CD4-positive, alpha-beta T cell treated with Interferon alpha-2 for 1 hour (primary cell): ENCODE data around the gene ANP32A.
A peak's percentile ranks its signal among the peaks of the same experiment; 100 is the strongest.
"Not testable (repeated sequence)": the region's sequence is repeated elsewhere in the genome, so short reads cannot be mapped to it uniquely, and the experiment has no call there.

Experiments
- DNase-seq, 2 donors: peaks; one replicate each; pipeline ENCODE4 v3.0.0-alpha.2; 2020 to 2022

The ANP32A gene

GRCh38 chr15:68781766-68782588 is 38.7 kb downstream of the ANP32A start:
- DNase-seq: peak in 1 of 2 donors; percentile 39

DNA sequence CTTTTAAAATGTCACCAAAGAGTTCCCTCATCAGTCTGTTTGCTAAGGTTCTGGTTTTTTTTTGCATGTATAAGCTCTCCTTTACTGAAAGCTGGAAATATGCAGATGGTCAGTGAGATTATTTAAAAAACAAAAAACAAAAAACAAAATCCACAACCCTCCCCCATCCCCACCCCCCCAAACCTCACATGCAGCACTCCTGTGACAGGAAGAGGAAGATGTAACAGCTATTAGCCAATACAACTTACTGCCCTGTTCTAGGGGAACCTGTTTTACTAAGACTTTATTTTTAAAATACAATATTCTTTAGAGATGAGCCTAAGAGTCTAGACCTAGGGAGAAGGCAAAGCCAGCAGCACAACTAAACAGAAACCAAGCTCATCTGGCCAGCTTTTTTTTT is 39.5 kb downstream of the ANP32A start:
- DNase-seq: no peak

GRCh38 chr15:68778876-68779275 is 41.8 kb downstream of the ANP32A start:
- DNase-seq: no peak

DNA sequence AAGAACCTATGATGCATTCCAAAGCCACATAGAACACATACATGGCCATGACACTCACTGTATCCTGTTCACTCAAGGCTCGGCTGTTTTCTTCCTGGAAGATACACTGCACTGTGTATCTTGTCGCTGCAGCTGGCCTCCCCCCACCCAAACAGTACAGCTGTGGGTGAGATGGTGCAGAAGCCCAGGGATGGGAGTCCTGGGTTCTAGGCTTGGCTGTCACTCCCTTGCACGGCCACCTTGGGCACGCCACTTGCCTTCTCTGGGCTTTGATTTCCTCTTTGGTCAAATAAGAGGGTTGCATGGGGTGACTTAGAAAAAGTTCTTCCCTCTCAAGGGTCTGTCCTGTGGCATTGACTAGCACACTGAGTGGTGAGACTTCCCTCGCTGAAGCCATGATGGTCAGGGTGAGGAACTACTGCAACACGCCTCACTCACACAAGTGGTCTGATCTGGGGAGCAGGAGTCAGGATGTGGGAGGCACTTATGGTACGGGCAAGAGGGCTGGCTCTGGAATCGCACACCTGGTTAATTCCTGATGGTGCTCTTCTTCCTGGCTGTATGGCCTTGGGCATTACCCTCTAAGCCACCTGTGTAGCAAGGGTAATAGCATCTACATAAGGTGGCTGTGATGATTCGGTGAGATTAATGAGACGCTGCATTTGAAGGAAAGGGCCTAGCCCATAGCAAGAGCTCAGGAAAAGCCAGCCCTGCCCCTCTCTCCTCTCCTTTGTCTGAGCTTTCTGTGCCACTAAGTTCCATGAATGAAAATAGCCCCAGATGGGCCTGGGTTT is 44.0 kb downstream of the ANP32A start:
- DNase-seq: no peak

DNA sequence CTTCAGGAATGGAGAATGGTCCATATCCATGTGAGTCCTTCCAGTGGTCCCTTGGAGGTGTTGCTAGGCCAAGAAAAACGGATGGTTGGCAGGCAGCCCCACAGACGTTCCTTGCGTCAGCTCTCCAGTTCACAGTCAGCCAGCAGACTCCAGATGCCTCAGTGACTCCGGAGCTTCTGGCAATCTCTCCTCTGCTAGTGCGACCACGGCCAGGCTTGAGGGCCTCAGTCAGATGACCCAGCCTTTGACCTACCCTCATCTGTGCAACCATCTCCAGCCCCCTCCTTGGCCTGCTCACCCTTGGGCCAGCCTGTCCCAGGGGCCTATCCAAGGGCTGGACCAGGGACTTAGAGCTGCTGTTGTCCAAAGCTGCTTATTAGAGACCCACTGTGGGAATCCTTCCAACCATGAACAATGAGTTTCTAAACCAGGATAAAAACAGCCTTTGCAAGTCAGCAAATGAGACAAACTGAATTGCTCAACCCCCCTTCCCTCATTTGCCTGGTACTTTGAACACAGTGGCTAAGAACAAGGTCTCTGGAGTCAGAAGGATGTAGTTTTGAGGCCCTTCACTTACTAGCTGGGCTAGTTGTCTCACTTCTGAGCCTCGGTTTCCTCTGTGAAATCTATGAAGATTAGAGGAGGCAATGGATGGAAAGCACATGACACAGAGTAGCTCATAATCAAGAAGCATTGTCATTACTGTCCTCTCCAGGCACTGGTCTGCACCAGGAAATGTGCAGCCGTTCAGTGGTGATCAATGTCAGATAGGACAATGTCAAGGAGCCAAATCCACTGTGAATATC is 44.8 kb downstream of the ANP32A start:
- no peak for DNase-seq

DNA sequence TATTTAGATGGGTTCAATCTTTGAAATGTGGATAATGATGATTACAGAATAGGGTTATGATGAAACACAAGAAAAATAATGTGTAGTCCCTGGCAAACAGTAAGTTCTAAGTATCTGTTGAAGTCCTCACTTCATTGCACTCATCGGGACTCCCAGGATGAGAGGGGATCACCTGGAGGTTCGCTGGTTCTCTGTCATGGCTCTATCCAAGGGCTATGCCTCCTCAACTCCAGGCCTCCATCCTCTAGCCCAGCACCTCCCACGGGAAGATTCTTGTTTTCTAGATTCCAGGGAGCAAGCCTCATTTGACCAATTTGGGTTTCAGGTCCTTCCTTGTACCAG is 45.5 kb downstream of the ANP32A start:
- DNase-seq: no peak

DNA sequence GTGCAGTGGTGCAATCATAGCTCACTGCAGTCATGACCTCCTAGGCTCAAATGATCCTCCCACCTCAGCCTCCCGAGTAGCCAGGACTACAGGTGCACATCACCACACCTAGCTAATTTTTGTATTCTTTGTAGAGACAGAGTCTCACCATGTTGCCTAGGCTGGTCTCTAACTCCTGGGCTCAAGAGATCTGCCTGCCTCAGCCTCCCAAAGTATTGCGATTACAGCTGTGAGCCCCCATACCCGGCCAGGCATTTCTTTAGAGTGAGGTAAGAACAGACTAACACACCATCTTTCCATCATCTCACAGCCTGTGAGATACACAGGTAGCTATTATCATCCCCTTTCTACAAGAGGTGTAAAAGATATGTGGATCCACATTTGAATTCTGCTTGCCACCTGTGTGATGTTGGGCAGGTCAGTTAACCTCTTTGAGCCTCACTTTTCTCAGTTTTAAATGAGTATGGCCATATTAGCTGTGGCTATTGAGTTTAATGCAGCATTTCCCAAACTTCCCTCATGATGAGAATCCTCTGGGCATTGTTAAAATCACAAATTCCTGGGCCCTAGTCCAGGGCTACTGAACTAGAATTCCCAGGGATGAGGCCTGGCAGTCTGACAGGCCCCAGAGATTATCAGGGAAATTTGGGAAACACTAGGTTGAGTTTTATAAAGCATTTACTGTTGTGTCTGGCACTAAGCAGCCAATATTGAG is 46.0 kb downstream of the ANP32A start:
- DNase-seq: no peak

DNA sequence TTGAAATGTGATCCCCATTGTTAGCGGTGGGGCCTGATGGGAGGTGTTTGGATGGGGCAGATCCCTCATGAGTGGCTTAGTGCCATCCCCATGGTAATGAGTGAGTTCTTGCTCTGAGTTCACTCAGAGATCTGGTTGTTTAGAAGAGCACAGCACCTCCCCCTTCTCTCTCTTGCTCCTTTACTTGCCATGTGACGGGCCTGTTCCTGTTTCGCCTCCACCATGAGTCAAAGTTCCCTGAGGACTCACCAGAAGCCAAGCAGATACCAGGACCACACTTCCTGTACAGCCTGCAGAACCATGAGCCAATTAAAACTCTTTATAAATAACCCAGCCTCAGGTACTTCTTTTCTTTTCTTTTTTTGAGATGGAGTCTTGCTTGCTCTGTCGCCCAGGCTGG is 46.6 kb downstream of the ANP32A start:
- DNase-seq: no peak

DNA sequence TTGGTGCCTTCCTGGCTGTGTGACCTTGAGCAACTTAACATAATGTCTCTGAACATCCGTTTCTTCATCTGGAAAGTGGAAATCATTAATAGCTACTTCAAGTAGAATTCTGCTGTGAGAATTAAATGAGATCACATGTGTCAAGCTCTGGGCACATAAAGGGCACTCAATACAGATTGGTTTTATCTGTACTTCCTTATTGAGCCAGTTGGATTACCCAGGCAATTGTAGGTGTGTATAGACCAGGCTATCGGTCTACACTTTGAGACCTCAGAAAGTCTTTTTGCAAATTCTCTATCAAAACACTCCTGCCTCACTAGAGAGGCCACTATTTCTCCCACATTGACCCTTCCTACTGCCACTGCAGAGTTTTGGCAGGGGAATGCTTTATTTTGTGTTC is 47.7 kb downstream of the ANP32A start:
- DNase-seq: no peak

GRCh38 chr15:68770216-68770615 is 50.5 kb downstream of the ANP32A start:
- DNase-seq: no peak

DNA sequence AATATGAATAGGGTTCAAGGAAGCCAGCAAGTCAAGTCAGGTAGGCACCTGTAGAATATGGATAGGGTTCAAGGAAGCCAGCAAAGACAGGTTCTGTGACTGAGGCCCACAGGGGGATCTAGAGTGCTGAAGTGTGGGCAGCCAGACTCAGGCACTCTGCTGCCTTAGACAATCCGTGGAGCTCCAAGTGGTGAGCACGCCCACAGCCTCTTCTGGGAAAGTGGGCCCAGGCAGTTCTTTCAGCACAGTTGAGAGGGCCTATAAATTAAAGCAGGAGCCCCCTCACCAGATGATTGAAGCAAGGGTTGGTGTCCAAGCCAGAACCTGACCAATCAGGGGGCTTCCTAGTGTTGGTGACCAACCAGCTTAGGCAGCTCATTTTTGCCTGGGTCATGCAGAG is 51.0 kb downstream of the ANP32A start:
- DNase-seq: no peak

GRCh38 chr15:68768321-68768720 is 52.4 kb downstream of the ANP32A start:
- DNase-seq: no peak

DNA sequence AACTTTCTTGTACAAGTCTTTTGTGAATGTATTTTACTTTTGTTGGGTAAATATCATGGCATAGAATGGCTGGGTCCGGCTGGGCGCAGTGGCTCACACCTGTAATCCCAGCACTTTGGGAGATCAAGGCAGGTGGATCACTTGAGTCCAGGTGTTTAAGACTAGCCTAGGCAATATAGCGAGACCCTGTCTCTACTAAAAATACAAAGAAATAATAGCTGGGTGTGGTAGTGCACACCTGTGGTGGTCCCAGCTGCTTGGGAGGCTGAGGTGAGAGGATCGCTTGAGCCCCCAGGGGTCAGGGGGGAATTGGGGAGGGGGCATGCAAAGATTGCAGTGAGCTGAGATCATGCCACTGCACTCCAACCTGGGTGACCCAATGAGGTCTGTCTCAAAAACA is 52.9 kb downstream of the ANP32A start:
- no peak for DNase-seq

DNA sequence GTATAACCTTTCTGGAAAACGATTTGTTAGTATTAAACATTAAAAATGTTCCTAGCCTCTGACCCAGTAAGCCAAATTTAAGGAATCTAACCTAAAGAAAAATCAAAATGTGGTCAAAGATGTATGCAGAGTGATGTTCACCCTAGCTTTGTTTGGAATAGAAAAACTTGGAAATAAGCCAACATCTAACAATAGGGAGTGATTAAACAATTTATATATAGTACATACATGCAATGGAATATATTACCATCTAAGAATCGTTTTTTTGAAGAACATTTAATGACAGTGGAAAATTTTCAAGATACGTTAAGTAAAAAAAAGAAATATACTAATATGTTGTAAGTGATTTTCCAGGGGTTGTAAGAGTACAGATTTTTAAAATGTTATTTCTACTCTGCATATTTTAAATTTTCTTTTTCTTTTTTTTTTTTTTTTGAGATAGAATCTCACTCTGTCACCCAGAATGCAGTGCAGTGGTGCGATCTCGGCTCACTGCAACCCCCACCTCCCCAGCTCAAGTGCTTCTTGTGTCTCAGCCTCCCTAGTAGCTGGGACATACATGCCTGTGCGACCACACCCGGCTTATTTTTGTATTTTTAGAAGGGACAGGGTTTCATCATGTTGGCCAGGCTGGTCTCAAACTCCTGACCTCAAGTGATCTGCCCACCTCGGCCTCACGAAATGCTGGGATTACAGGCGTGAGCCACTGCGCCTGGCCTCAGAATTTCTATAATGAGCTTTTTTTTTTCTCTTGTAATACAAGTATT is 54.9 kb downstream of the ANP32A start:
- DNase-seq: no peak

DNA sequence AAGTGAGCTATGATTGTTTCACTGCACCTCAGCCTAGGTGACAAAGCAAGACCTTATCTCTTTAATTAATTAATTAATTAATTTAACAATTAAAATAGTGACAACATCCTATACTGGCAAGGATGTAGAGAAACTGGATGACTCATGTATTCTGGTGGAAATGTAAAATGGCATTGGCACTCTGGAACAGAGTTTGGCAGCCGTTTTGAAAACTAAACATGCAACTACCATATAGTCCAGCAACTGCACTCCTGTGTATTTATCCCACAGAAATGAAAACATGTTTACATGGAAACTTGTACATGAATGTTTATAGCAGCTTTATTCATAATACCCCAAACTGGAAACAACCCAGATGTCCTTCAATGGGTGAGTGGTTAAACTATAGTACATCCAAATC is 56.6 kb downstream of the ANP32A start:
- no peak for DNase-seq

GRCh38 chr15:68763063-68763462 is 57.6 kb downstream of the ANP32A start:
- DNase-seq: no peak

DNA sequence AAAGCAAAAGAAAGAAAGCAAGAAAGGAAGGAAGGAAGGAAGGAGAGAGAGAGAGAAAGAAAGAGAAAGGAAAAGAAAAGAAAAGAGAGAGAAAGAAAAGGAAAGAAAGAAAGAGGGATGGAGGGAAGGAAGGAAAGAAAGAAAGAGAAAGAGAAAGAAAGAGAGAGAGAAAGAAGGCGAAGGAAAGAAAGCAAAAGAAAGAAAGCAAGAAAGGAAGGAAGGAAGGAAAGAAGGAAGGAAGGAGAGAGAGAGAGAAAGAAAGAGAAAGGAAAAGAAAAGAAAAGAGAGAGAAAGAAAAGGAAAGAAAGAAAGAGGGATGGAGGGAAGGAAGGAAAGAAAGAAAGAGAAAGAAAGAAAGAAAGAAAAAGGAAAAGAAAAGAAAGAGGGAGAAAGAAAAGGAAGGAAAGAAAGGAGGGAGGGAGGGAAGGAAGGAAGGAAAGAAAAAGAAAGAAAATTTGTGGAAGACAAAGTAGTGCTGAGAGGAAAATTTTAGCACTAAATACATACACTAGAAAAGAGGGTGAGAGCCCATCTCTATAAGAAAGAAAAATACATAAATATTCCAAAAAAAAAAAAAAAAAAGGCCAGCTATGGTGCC is 60.6 kb downstream of the ANP32A start:
- DNase-seq: not testable (repeated sequence)

GRCh38 chr15:68755731-68756130 is 65.0 kb downstream of the ANP32A start:
- no peak for DNase-seq

- no peak for DNase-seq
These were observed 69.1 kb downstream of the ANP32A start for GRCh38 chr15:68751622-68752021.

- DNase-seq: no peak
These were observed 70.9 kb downstream of the ANP32A start for GRCh38 chr15:68749793-68750192.

DNA sequence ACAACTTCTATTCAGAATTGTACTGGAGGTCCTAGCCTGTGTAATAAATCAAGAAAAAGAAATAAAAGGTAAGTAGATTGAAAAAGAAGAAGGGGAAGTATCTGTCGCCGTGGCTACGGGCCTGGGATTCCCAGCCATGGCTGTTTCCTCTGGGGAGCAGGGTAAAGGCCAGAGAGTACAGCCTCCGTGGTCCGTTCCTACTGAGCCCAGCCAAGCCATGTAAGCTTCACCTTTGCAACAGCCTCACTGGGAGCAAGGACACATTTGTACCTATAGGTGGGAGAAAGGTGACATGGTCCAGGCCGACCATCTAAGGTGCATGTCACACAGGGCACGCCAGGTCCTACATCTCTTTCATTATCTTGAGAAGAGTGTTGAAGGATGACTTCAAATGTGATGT is 71.3 kb downstream of the ANP32A start:
- DNase-seq: no peak

DNA sequence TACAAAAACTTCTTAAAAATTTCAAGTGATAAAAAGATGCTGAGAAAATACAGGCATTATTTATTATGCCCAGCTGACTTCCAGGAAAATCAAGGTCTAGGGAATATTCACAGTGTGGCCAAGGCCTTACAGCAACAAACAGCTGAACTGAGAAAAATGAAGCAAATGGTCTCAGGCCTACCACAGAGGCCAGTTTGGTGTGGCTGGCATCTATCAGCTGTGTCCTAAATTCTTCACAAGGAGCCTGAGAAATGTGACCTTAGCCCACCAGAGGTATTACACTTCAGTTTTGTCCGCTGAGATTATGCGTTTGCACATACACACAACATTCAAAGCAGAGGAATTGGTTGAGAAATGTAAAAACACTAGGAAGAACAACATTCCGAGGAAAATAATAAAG is 77.4 kb downstream of the ANP32A start:
- no peak for DNase-seq
